Measurements from ENCODE around the gene SNED1. TPM values are rescaled to one million over a fixed set of nuclear protein-coding genes. Genes with fewer than 3 reads are reported as not detected.

Gene SNED1
- total RNA-seq, 1 donor from 2014 or later = 2.8 TPM

GRCh38 chr2:241053576-241054251, 55.3 kb downstream of the SNED1 start:
- Mint-ChIP-seq H3K27me3 (ENCODE audit: unreplicated experiment) (peaks cover 2% of the 10 kb centered on the region), H3K27ac (ENCODE audit: unreplicated experiment) (no peak overlapping the region), H3K4me3 (ENCODE audit: unreplicated experiment) (no peak overlapping the region), H3K36me3 (ENCODE audit: unreplicated experiment) (peaks cover 4% of the 10 kb centered on the region), H3K4me1 (ENCODE audit: low read depth, unreplicated experiment) (no peaks in the 10 kb centered on the region), H3K9me3 (ENCODE audit: unreplicated experiment) (no peaks in the 10 kb centered on the region)
- no peak for DNase-seq
- TF ChIP-seq CTCF (IDR thresholded peaks at IDR 0.05; ENCODE audit: partially characterized antibody, unreplicated experiment) = no peak

- TF ChIP-seq CTCF (IDR thresholded peaks at IDR 0.05; ENCODE audit: partially characterized antibody, unreplicated experiment) = no peak
- Mint-ChIP-seq H3K36me3 (ENCODE audit: unreplicated experiment) (no peaks in the 10 kb centered on the region), H3K27me3 (ENCODE audit: unreplicated experiment) (no peaks in the 10 kb centered on the region), H3K9me3 (ENCODE audit: unreplicated experiment) (peaks cover under 1% of the 10 kb centered on the region), H3K4me1 (ENCODE audit: low read depth, unreplicated experiment) (peaks cover 2% of the 10 kb centered on the region), H3K27ac (ENCODE audit: unreplicated experiment) (no peak overlapping the region), H3K4me3 (ENCODE audit: unreplicated experiment) (no peak overlapping the region)
- no peak for DNase-seq
Observed at GRCh38 chr2:241061275-241061674, 62.9 kb downstream of the SNED1 start.

GRCh38 chr2:241062389-241063092, 64.1 kb downstream of the SNED1 start:
- DNase-seq = no peak

GRCh38 chr2:241063093-241063551, 64.7 kb downstream of the SNED1 start:
- Mint-ChIP-seq H3K9me3 (ENCODE audit: unreplicated experiment) (peaks cover 2% of the 10 kb centered on the region), H3K27ac (ENCODE audit: unreplicated experiment) (no peak overlapping the region), H3K36me3 (ENCODE audit: unreplicated experiment) (no peaks in the 10 kb centered on the region), H3K4me1 (ENCODE audit: low read depth, unreplicated experiment) (peaks cover 2% of the 10 kb centered on the region), H3K27me3 (ENCODE audit: unreplicated experiment) (no peaks in the 10 kb centered on the region), H3K4me3 (ENCODE audit: unreplicated experiment) (no peak overlapping the region)
- no peak for TF ChIP-seq CTCF (IDR thresholded peaks at IDR 0.05; ENCODE audit: partially characterized antibody, unreplicated experiment)
- DNase-seq = no peak

More at GRCh38 chr2:241062389-241063092, 64.1 kb downstream of the SNED1 start:
- peaks cover 2% of the 10 kb centered on the region for H3K9me3 Mint-ChIP-seq (ENCODE audit: unreplicated experiment)
- TF ChIP-seq CTCF (IDR thresholded peaks at IDR 0.05; ENCODE audit: partially characterized antibody, unreplicated experiment) = no peak
- H3K4me1 Mint-ChIP-seq (ENCODE audit: low read depth, unreplicated experiment) = peaks cover 2% of the 10 kb centered on the region
- H3K4me3 Mint-ChIP-seq (ENCODE audit: unreplicated experiment) = no peak overlapping the region
- no peak overlapping the region for H3K27ac Mint-ChIP-seq (ENCODE audit: unreplicated experiment)
- H3K36me3 Mint-ChIP-seq (ENCODE audit: unreplicated experiment) = no peaks in the 10 kb centered on the region
- no peaks in the 10 kb centered on the region for H3K27me3 Mint-ChIP-seq (ENCODE audit: unreplicated experiment)

GRCh38 chr2:241063587-241063986, 65.2 kb downstream of the SNED1 start:
- Mint-ChIP-seq H3K36me3 (ENCODE audit: unreplicated experiment) (no peaks in the 10 kb centered on the region), H3K27me3 (ENCODE audit: unreplicated experiment) (peaks cover 2% of the 10 kb centered on the region), H3K9me3 (ENCODE audit: unreplicated experiment) (peaks cover 2% of the 10 kb centered on the region), H3K4me3 (ENCODE audit: unreplicated experiment) (no peak overlapping the region), H3K27ac (ENCODE audit: unreplicated experiment) (no peak overlapping the region), H3K4me1 (ENCODE audit: low read depth, unreplicated experiment) (peaks cover 2% of the 10 kb centered on the region)
- no peak for TF ChIP-seq CTCF (IDR thresholded peaks at IDR 0.05; ENCODE audit: partially characterized antibody, unreplicated experiment)
- DNase-seq = no peak

Measured in glutamatergic neuron (in vitro differentiated cells).